SK-N-SH (cell line): ENCODE measurements around the gene ELMO3. TPM values are rescaled to one million over a fixed set of nuclear protein-coding genes. Genes with fewer than 3 reads are reported as not detected.

ENCODE experiments used
- CTCF ChIA-PET: fragments of 300-600, 350-600 bp; formaldehyde crosslinking; extraction: SDS; loops from one replicate; lab custom pipeline; 2021; lab: Yijun Ruan, JAX
- POLR2A ChIA-PET: fragments of 350-600 bp; sonication (Branson Sonifier 250); formaldehyde crosslinking; extraction: SDS; loops from one replicate; lab custom pipeline; 2020; ENCODE audit warnings: antibody characterized with exemption, inconsistent platforms; lab: Yijun Ruan, JAX
- DNase-seq: peaks from one replicate; pipeline ENCODE4 v3.0.0; 2012
- H2AFZ ChIP-seq: fragments of 200-600 bp; sonication (generic); 2 replicates; pipeline ENCODE4 v1.8.1; 2016; ENCODE audit warnings: antibody characterized with exemption, mild to moderate bottlenecking, low read depth
- H3F3A ChIP-seq: fragments of 200-600 bp; sonication (generic); replicated peaks from 2 replicates; pipeline ENCODE3; 2016; ENCODE audit warnings: antibody characterized with exemption, mild to moderate bottlenecking; ENCODE audit not compliant: insufficient read depth
- H3K27ac ChIP-seq, 2 experiments: fragments of 200-500 bp in 1 of 2; fragments of 200-600 bp in 1 of 2; sonication (Bioruptor generic) in 1 of 2; sonication (generic), shearing (Covaris generic) in 1 of 2; 2 replicates each; pipeline versions ENCODE4 v1.5.1 to v1.6.1; 2014 to 2016; ENCODE audit warnings: low read depth in 2 of 2, inconsistent platforms in 1 of 2, low read length in 1 of 2, mild to moderate bottlenecking in 1 of 2, mixed read lengths in 1 of 2
- H3K27me3 ChIP-seq: fragments of 200-600 bp; sonication (generic), shearing (Covaris generic); 2 replicates; pipeline ENCODE4 v1.6.1; 2016; ENCODE audit warnings: mixed run types; ENCODE audit not compliant: insufficient read depth
- H3K36me3 ChIP-seq, 2 experiments: fragments of 200-500 bp in 1 of 2; fragments of 200-600 bp in 1 of 2; sonication (Bioruptor generic) in 1 of 2; sonication (generic) in 1 of 2; replicated peaks in 1 of 2; 2 replicates each; pipeline versions ENCODE3 to v1.5.1; 2014 to 2016; ENCODE audit warnings: low read length in 1 of 2, mild to moderate bottlenecking in 1 of 2; ENCODE audit not compliant: insufficient read depth in 2 of 2, control insufficient read depth in 1 of 2
- H3K4me1 ChIP-seq, 2 experiments: fragments of 200-500 bp in 1 of 2; fragments of 200-600 bp in 1 of 2; sonication (Bioruptor generic) in 1 of 2; sonication (generic), shearing (Covaris generic) in 1 of 2; 2 replicates each; pipeline versions ENCODE4 v1.5.1 to v1.6.1; 2014 to 2016; ENCODE audit warnings: low read depth in 1 of 2, low read length in 1 of 2, mixed run types in 1 of 2; ENCODE audit not compliant: insufficient read depth in 2 of 2, control insufficient read depth in 1 of 2
- H3K4me2 ChIP-seq: fragments of 200-600 bp; sonication (generic), shearing (Covaris generic); 2 replicates; pipeline ENCODE4 v1.6.1; 2017; ENCODE audit warnings: mixed run types
- H3K4me3 ChIP-seq, 2 experiments: fragments of 200-500 bp in 1 of 2; fragments of 200-600 bp in 1 of 2; sonication (Bioruptor generic) in 1 of 2; sonication (generic), shearing (Covaris generic) in 1 of 2; 2 replicates each; pipeline versions ENCODE4 v1.5.1 to v1.8.1; 2014 to 2016; ENCODE audit warnings: low read depth in 2 of 2, inconsistent platforms in 1 of 2, low read length in 1 of 2, mild to moderate bottlenecking in 1 of 2, mixed read lengths in 1 of 2, moderate library complexity in 1 of 2
- H3K79me2 ChIP-seq: fragments of 200-600 bp; sonication (generic); 2 replicates; pipeline ENCODE4 v1.8.1; 2017; ENCODE audit warnings: mild to moderate bottlenecking; ENCODE audit not compliant: insufficient read depth
- H3K9ac ChIP-seq: fragments of 200-600 bp; sonication (generic); 2 replicates; pipeline ENCODE4 v1.6.1; 2017; ENCODE audit warnings: mixed run types
- H3K9me2 ChIP-seq: fragments of 200-600 bp; sonication (generic); 2 replicates; pipeline ENCODE4 v1.6.1; 2017; ENCODE audit warnings: mixed run types
- H3K9me3 ChIP-seq: fragments of 200-600 bp; sonication (generic); 2 replicates; pipeline ENCODE4 v1.6.1; 2017; ENCODE audit warnings: mixed run types, mild to moderate bottlenecking, moderate library complexity
- H4K20me1 ChIP-seq: fragments of 200-600 bp; sonication (generic); 2 replicates; pipeline ENCODE4 v1.6.1; 2017; ENCODE audit warnings: mild to moderate bottlenecking, mixed run types; ENCODE audit not compliant: insufficient read depth
- CHD2 ChIP-seq: fragments of 150-350 bp; IDR thresholded peaks from 2 replicates; pipeline ENCODE4 v1.6.1; 2018; ENCODE audit warnings: low read length; ENCODE audit not compliant: partially characterized antibody
- ELF1 ChIP-seq: IDR thresholded peaks from 2 replicates; pipeline ENCODE4 v1.4.0; 2012
- FOSL2 ChIP-seq: IDR thresholded peaks from 2 replicates; pipeline ENCODE4 v1.4.0; 2012; ENCODE audit warnings: low read depth, mild to moderate bottlenecking, moderate library complexity, borderline replicate concordance
- GABPA ChIP-seq: IDR thresholded peaks from 2 replicates; pipeline ENCODE4 v1.4.0; 2012; ENCODE audit warnings: low read depth, mild to moderate bottlenecking
- GATA2 ChIP-seq: sonication (generic); formaldehyde crosslinking; IDR thresholded peaks from 2 replicates; pipeline ENCODE4 v1.5.0; 2020; ENCODE audit warnings: mild to moderate bottlenecking, missing genetic modification reagents
- MAX ChIP-seq: IDR thresholded peaks from 2 replicates; pipeline ENCODE4 v1.4.0; 2012; ENCODE audit warnings: low read depth
- MEF2A ChIP-seq: IDR thresholded peaks from 2 replicates; pipeline ENCODE4 v1.4.0; 2012; ENCODE audit warnings: low read depth, borderline replicate concordance
- NRF1 ChIP-seq: IDR thresholded peaks from 2 replicates; pipeline ENCODE4 v1.6.1; 2012; ENCODE audit warnings: low read depth, mild to moderate bottlenecking, low read length
- PBX3 ChIP-seq: IDR thresholded peaks from 2 replicates; pipeline ENCODE4; 2012
- RAD21 ChIP-seq: IDR thresholded peaks from 2 replicates; pipeline ENCODE4 v1.6.1; 2012; ENCODE audit warnings: mild to moderate bottlenecking, low read length
- RCOR1 ChIP-seq: fragments of 150-350 bp; IDR thresholded peaks from 2 replicates; pipeline ENCODE4 v1.6.1; 2017; ENCODE audit warnings: antibody characterized with exemption, low read length
- RFX5 ChIP-seq: IDR thresholded peaks from 2 replicates; pipeline ENCODE4 v1.6.1; 2012; ENCODE audit warnings: mild to moderate bottlenecking, improper control_type of control experiment, low read length
- RXRA ChIP-seq: IDR thresholded peaks from 2 replicates; pipeline ENCODE4 v1.4.0; 2012; ENCODE audit warnings: low read depth, mild to moderate bottlenecking, borderline replicate concordance
- SMC3 ChIP-seq: IDR thresholded peaks from 2 replicates; pipeline ENCODE4 v1.6.1; 2012; ENCODE audit warnings: low read depth, low read length, improper control_type of control experiment
- TAF1 ChIP-seq: IDR thresholded peaks from 2 replicates; pipeline ENCODE4 v1.6.1; 2012; ENCODE audit warnings: low read depth, mild to moderate bottlenecking, low read length, moderate library complexity, borderline replicate concordance
- TCF12 ChIP-seq: IDR thresholded peaks from 2 replicates; pipeline ENCODE4 v1.4.0; 2012
- USF1 ChIP-seq: IDR thresholded peaks from 2 replicates; pipeline ENCODE4 v1.4.0; 2012; ENCODE audit warnings: low read depth, borderline replicate concordance
- USF2 ChIP-seq: fragments of 150-350 bp; IDR thresholded peaks from 2 replicates; pipeline ENCODE4 v1.6.1; 2017; ENCODE audit warnings: antibody characterized with exemption, low read length, low read depth, borderline replicate concordance
- WGBS: methylation state at CpG from one replicate; pipeline ENCODE4 v1.1.6; 2017; ENCODE audit warnings: low lambda C conversion rate; 5-methylcytosine and 5-hydroxymethylcytosine counted together
- polyA plus RNA-seq, 3 experiments: library from polyadenylated mRNA; depleted of rRNA; stranded (reverse); fragments of >200 nt; gene quantifications; 2 replicates each; pipeline ENCODE4 v1.2.3, GENCODE V29; 2012
- TF ChIP-seq, protein P1 (sequence below): IDR thresholded peaks from 2 replicates; pipeline ENCODE4 v1.6.1; 2012; ENCODE audit warnings: mild to moderate bottlenecking, low read depth, low read length, moderate library complexity
- TF ChIP-seq, protein P2 (sequence below): fragments of 200-600 bp; sonication (generic); IDR thresholded peaks from 2 replicates; pipeline ENCODE4 v1.6.1; 2017; ENCODE audit warnings: antibody characterized with exemption, mild to moderate bottlenecking, moderate library complexity

ELMO3 gene
- polyA plus RNA-seq, 1 of the 3 experiments (the other 2 are of a cell fraction) = 2.3 TPM

DNA sequence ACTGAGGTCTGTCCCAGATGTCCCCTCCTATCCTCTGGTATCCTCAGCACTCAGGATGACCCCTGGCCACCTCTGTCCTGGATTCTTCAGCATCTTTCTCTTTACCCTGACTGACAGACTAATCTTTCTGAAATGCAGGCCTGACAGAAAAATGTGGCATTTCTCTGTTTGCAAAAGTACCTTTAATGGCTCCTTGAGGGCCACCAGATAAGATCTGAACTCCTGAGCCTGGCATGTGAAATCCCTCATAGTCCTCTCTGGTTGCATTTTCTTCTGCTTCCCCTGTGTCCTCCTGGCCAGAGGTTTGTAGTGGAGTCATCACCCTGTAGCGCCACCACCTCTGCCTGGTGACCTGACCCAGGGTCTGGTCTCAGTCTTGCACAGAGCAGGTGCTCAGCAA lies 2.0 kb upstream of the ELMO3 start:
- ChIA-PET POLR2A (interaction anchor here (1.7 kb wide), 2 partner anchors 10 to 12 kb away, joined by 7 to 8 read pairs; no protein-coding TSS in a partner anchor), CTCF (interaction anchor here (1.2 to 1.9 kb wide), 5 partner anchors 12 to 243 kb away, joined by 3 to 7 read pairs (median 6); partner anchors contain the start of gene TMEM208)
- H3K9me3 ChIP-seq = no peaks in the 10 kb centered on the region
- no peak overlapping the region for H3K27ac ChIP-seq
- H3K4me2 ChIP-seq = no peak overlapping the region
- peaks cover 8 to 20% of the 10 kb centered on the region in 2 experiments; a peak in 3 of 4 replicates for H3K4me1 ChIP-seq
- H4K20me1 ChIP-seq = peaks cover 21% of the 10 kb centered on the region
- no peaks in the 10 kb centered on the region for H3K27me3 ChIP-seq
- DNase-seq = no peak
- H3F3A ChIP-seq = peaks cover 31% of the 10 kb centered on the region
- no peak overlapping the region for H2AFZ ChIP-seq
- H3K9ac ChIP-seq = no peak overlapping the region
- H3K36me3 ChIP-seq = peaks cover 34 to 75% of the 10 kb centered on the region in 2 experiments
- no peak for TF ChIP-seq MEF2A
- TF ChIP-seq NRF1 = no peak
- TF ChIP-seq, protein P1, sequence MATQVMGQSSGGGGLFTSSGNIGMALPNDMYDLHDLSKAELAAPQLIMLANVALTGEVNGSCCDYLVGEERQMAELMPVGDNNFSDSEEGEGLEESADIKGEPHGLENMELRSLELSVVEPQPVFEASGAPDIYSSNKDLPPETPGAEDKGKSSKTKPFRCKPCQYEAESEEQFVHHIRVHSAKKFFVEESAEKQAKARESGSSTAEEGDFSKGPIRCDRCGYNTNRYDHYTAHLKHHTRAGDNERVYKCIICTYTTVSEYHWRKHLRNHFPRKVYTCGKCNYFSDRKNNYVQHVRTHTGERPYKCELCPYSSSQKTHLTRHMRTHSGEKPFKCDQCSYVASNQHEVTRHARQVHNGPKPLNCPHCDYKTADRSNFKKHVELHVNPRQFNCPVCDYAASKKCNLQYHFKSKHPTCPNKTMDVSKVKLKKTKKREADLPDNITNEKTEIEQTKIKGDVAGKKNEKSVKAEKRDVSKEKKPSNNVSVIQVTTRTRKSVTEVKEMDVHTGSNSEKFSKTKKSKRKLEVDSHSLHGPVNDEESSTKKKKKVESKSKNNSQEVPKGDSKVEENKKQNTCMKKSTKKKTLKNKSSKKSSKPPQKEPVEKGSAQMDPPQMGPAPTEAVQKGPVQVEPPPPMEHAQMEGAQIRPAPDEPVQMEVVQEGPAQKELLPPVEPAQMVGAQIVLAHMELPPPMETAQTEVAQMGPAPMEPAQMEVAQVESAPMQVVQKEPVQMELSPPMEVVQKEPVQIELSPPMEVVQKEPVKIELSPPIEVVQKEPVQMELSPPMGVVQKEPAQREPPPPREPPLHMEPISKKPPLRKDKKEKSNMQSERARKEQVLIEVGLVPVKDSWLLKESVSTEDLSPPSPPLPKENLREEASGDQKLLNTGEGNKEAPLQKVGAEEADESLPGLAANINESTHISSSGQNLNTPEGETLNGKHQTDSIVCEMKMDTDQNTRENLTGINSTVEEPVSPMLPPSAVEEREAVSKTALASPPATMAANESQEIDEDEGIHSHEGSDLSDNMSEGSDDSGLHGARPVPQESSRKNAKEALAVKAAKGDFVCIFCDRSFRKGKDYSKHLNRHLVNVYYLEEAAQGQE = no peak
- no peak for TF ChIP-seq CHD2
- no peak for TF ChIP-seq SMC3
- TF ChIP-seq RFX5 = no peak
- TF ChIP-seq GATA2 (CRISPR knock-in tag) = no peak
- TF ChIP-seq RAD21 = no peak
- no peak for TF ChIP-seq MAX
- no peak for TF ChIP-seq FOSL2
- no peak for TF ChIP-seq RXRA
- TF ChIP-seq, protein P2, sequence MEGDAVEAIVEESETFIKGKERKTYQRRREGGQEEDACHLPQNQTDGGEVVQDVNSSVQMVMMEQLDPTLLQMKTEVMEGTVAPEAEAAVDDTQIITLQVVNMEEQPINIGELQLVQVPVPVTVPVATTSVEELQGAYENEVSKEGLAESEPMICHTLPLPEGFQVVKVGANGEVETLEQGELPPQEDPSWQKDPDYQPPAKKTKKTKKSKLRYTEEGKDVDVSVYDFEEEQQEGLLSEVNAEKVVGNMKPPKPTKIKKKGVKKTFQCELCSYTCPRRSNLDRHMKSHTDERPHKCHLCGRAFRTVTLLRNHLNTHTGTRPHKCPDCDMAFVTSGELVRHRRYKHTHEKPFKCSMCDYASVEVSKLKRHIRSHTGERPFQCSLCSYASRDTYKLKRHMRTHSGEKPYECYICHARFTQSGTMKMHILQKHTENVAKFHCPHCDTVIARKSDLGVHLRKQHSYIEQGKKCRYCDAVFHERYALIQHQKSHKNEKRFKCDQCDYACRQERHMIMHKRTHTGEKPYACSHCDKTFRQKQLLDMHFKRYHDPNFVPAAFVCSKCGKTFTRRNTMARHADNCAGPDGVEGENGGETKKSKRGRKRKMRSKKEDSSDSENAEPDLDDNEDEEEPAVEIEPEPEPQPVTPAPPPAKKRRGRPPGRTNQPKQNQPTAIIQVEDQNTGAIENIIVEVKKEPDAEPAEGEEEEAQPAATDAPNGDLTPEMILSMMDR = no peak
- no peak for TF ChIP-seq PBX3
- TF ChIP-seq GABPA = no peak
- no peak for TF ChIP-seq TAF1
- no peak for TF ChIP-seq ELF1
- no peak for TF ChIP-seq USF2
- no peak for TF ChIP-seq USF1
- TF ChIP-seq TCF12 = no peak
- no peak for TF ChIP-seq RCOR1
- WGBS = 100% methylated on average over 1 of the region's 1 CpG
- no peak overlapping the region for H3K4me3 ChIP-seq
- H3K79me2 ChIP-seq = peaks cover 48% of the 10 kb centered on the region
- H3K9me2 ChIP-seq = no peaks in the 10 kb centered on the region
